ENCODE data around the gene SMYD2.

DNA sequence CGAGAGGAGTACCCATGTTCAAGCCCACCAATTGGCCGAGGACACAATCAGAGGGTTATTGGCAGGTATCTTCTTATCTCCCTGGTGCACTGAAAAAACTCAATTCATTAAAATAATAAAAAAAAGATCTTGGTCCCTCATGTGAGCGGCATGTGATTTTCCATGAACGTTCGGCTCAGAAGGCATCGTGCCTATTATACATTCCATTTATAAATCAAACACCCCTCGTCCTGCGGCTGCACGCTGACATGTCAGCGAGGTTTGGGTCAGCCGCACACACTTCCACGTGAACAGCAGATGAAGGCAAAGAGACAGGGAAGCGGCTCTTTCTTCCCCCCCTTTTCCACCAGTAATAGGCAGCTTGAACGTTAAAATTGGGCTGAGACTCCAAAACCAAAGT lies 31.3 kb upstream of the SMYD2 start:
- TF ChIP-seq, protein P1, sequence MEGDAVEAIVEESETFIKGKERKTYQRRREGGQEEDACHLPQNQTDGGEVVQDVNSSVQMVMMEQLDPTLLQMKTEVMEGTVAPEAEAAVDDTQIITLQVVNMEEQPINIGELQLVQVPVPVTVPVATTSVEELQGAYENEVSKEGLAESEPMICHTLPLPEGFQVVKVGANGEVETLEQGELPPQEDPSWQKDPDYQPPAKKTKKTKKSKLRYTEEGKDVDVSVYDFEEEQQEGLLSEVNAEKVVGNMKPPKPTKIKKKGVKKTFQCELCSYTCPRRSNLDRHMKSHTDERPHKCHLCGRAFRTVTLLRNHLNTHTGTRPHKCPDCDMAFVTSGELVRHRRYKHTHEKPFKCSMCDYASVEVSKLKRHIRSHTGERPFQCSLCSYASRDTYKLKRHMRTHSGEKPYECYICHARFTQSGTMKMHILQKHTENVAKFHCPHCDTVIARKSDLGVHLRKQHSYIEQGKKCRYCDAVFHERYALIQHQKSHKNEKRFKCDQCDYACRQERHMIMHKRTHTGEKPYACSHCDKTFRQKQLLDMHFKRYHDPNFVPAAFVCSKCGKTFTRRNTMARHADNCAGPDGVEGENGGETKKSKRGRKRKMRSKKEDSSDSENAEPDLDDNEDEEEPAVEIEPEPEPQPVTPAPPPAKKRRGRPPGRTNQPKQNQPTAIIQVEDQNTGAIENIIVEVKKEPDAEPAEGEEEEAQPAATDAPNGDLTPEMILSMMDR (IDR thresholded peaks at IDR 0.05): no peak
- no peak for TF ChIP-seq POLR2A (IDR thresholded peaks at IDR 0.05)

Measured in testis (tissue), 2 donors.